HepG2 (cell line): Measurements from ENCODE around the gene TUBGCP6.
"Not testable (repeated sequence)": the region's sequence is repeated elsewhere in the genome, so short reads cannot be mapped to it uniquely, and the experiment has no call there.

Source experiments
- ATF3 ChIP-seq: sonication (generic); formaldehyde crosslinking; IDR thresholded peaks from 2 replicates; pipeline ENCODE4 v1.4.0; 2020; ENCODE audit warnings: missing genetic modification reagents
- CREBL2 ChIP-seq: sonication (generic); formaldehyde crosslinking; IDR thresholded peaks from 2 replicates; pipeline ENCODE4 v1.8.1; 2023; ENCODE audit warnings: missing genetic modification reagents, mild to moderate bottlenecking, borderline replicate concordance
- CTCF ChIP-seq: sonication (generic); formaldehyde crosslinking; IDR thresholded peaks from 2 replicates; pipeline ENCODE4 v1.5.0; 2020; ENCODE audit warnings: mild to moderate bottlenecking, missing genetic modification reagents, moderate library complexity
- EP300 ChIP-seq, 3 experiments: sonication (generic) in 1 of 3; formaldehyde crosslinking in 1 of 3; IDR thresholded peaks; 2 replicates each; pipeline versions ENCODE4 v1.5.1 to v1.6.1; 2011 to 2020; ENCODE audit warnings: low read depth in 2 of 3, low read length in 2 of 3, borderline replicate concordance in 1 of 3, improper control_type of control experiment in 1 of 3, mild to moderate bottlenecking in 1 of 3, missing genetic modification reagents in 1 of 3, moderate library complexity in 1 of 3
- REPIN1 ChIP-seq: sonication (generic); formaldehyde crosslinking; IDR thresholded peaks from 2 replicates; pipeline ENCODE4 v1.8.0; 2022; ENCODE audit warnings: missing genetic modification reagents, low read depth, mild to moderate bottlenecking, borderline replicate concordance
- REST ChIP-seq, 2 experiments: IDR thresholded peaks; 2 replicates each; pipeline ENCODE4 v1.6.1; 2011 to 2012; ENCODE audit warnings: low read length in 2 of 2, borderline replicate concordance in 1 of 2, low read depth in 1 of 2, mild to moderate bottlenecking in 1 of 2, moderate library complexity in 1 of 2
- USF2 ChIP-seq, 2 experiments: sonication (generic) in 1 of 2; formaldehyde crosslinking in 1 of 2; IDR thresholded peaks; 2 replicates each; pipeline versions ENCODE4 v1.5.1 to v1.6.1; 2011 to 2020; ENCODE audit warnings: borderline replicate concordance in 1 of 2, low read depth in 1 of 2, low read length in 1 of 2, mild to moderate bottlenecking in 1 of 2, missing genetic modification reagents in 1 of 2, moderate library complexity in 1 of 2
- ZNF318 ChIP-seq: sonication (generic); formaldehyde crosslinking; IDR thresholded peaks from 2 replicates; pipeline ENCODE4 v1.4.0; 2020; ENCODE audit warnings: mild to moderate bottlenecking, missing genetic modification reagents
- ZNF609 ChIP-seq: sonication (generic); formaldehyde crosslinking; IDR thresholded peaks from 2 replicates; pipeline ENCODE4 v1.4.0; 2020; ENCODE audit warnings: mild to moderate bottlenecking, missing genetic modification reagents, borderline replicate concordance
- ZSCAN29 ChIP-seq: sonication (generic); formaldehyde crosslinking; conservative IDR thresholded peaks from 2 replicates; pipeline ENCODE4 v1.4.0; 2020; ENCODE audit warnings: mild to moderate bottlenecking, missing genetic modification reagents

GRCh38 chr22:50273352-50273751 is 28.5 kb upstream of the TUBGCP6 start:
- TF ChIP-seq ZNF318 (CRISPR knock-in tag); CREBL2 (CRISPR knock-in tag); USF2 (IDR thresholded peaks at IDR 0.05; ENCODE audit: low read depth, low read length); USF2 (CRISPR knock-in tag; IDR thresholded peaks at IDR 0.05; ENCODE audit: borderline replicate concordance); ZNF609 (CRISPR knock-in tag); REPIN1 (CRISPR knock-in tag); REST (IDR thresholded peaks at IDR 0.05; ENCODE audit: borderline replicate concordance in 1 of 2, low read depth in 1 of 2, low read length in 2 of 2); EP300 (IDR thresholded peaks at IDR 0.05; ENCODE audit: low read depth in 2 of 2, low read length in 2 of 2); EP300 (CRISPR knock-in tag; IDR thresholded peaks at IDR 0.05; ENCODE audit: borderline replicate concordance); ATF3 (CRISPR knock-in tag); ZSCAN29 (CRISPR knock-in tag): not testable (repeated sequence)
- peak; percentile 30; the same call in 1 of the 2 replicates for TF ChIP-seq CTCF (CRISPR knock-in tag)
